ENCODE measurements around the gene BCL11B.

BCL11B gene

DNA sequence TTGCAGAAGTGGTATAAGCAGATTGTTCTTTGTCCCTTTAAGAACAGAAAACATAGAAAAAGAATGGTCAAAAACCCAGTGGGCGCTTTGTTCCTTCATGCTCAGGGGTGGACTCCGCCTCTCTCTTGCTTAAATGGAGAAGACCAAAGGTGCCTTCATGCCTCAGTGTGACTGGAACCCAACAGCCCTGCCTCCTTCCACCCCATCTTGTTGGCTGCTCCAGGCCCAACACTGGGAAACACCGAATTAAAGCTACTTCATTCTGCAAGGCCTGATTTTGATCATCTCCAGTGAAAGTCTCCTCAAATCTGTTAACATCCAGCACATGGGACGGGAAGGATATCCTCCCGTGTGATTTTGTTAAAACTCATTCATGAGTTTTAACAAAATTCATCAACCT is 103.7 kb downstream of the BCL11B start:
- no peak for DNase-seq (ENCODE audit: low spot score)
- TF ChIP-seq, protein P1, sequence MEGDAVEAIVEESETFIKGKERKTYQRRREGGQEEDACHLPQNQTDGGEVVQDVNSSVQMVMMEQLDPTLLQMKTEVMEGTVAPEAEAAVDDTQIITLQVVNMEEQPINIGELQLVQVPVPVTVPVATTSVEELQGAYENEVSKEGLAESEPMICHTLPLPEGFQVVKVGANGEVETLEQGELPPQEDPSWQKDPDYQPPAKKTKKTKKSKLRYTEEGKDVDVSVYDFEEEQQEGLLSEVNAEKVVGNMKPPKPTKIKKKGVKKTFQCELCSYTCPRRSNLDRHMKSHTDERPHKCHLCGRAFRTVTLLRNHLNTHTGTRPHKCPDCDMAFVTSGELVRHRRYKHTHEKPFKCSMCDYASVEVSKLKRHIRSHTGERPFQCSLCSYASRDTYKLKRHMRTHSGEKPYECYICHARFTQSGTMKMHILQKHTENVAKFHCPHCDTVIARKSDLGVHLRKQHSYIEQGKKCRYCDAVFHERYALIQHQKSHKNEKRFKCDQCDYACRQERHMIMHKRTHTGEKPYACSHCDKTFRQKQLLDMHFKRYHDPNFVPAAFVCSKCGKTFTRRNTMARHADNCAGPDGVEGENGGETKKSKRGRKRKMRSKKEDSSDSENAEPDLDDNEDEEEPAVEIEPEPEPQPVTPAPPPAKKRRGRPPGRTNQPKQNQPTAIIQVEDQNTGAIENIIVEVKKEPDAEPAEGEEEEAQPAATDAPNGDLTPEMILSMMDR (IDR thresholded peaks at IDR 0.05; ENCODE audit: extremely low read depth, missing control alignments): no peak

DNA sequence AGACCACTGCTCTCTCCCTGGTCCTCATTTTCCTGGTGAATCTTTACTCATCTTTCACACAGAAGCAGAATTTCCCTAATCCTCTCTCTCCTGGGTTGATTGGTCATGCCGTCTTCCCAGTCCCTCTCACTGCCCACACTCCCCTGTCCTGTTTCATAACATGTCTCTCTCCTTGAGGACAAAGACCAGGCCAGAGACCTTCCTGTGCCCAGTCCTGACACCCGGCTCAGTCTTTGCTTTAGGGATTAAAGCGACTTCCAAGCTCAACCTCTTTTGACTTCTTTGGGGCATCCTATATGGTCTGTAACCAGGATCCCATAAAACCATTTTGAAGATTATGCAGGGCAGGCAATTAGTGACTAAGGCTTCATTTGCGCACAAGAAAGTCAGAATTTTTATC is 105.5 kb downstream of the BCL11B start:
- TF ChIP-seq, protein P1 (IDR thresholded peaks at IDR 0.05; ENCODE audit: extremely low read depth, missing control alignments): no peak
- no peak for DNase-seq (ENCODE audit: low spot score)

- TF ChIP-seq, protein P1 (IDR thresholded peaks at IDR 0.05; ENCODE audit: extremely low read depth, missing control alignments): no peak
- no peak for DNase-seq (ENCODE audit: low spot score)
These were observed 107.3 kb downstream of the BCL11B start for GRCh38 chr14:99164712-99165111.

DNA sequence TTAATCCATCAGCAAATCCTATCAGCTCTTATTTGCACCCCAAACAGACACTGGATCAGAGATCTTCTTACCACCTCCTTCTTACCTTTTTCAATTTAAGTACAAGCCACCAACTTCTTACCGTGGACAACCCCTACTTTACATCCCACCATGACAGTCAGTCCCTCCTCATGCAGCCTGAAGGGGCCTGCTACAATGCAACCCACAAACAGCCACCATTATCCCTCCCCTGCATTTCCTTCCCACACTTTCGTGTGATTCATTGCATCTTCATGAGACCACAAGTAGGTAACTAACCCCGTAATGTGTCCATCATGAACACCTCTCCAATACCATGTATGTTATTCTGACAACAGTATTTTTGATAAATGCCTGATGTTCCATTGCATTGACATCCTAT is 108.6 kb downstream of the BCL11B start:
- TF ChIP-seq, protein P1 (IDR thresholded peaks at IDR 0.05; ENCODE audit: extremely low read depth, missing control alignments): no peak
- no peak for DNase-seq (ENCODE audit: low spot score)

GRCh38 chr14:99159341-99160340 is 112.4 kb downstream of the BCL11B start:
- TF ChIP-seq, protein P1 (IDR thresholded peaks at IDR 0.05; ENCODE audit: extremely low read depth, missing control alignments): no peak
- no peak for DNase-seq (ENCODE audit: low spot score)

DNA sequence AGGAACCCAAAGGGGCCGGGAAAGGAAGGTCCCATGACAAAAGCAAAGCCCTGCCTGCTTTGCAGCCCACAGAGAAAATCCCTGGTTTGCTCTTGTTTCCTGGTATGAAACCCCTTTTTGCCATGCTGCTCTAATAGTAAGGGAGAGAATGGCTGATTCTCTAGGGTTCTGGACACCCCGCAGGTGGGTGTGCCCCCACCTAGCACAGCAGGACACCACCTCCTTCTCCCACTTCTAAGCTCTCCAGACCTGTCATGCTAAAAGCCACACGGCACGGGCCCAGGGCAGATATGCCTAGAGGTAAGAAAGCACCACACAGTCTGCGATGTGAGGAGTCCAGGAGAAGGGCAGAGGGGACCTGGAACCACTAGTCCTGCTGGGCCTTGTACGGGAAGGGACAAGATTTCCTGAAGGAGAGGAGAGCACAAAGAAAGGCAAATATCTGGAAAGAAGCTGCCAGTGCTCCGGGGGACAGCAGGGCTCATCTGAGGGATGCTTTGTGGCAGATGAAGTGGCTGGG is 113.3 kb downstream of the BCL11B start:
- TF ChIP-seq, protein P1 (IDR thresholded peaks at IDR 0.05; ENCODE audit: extremely low read depth, missing control alignments): no peak
- DNase-seq (ENCODE audit: low spot score): no peak

- TF ChIP-seq, protein P1 (IDR thresholded peaks at IDR 0.05; ENCODE audit: extremely low read depth, missing control alignments): no peak
- DNase-seq (ENCODE audit: low spot score): no peak
These were observed 113.8 kb downstream of the BCL11B start for GRCh38 chr14:99158150-99158549.

All from GM20000 (cell line).